Measurements from ENCODE around the gene SORCS3.

The SORCS3 gene

DNA sequence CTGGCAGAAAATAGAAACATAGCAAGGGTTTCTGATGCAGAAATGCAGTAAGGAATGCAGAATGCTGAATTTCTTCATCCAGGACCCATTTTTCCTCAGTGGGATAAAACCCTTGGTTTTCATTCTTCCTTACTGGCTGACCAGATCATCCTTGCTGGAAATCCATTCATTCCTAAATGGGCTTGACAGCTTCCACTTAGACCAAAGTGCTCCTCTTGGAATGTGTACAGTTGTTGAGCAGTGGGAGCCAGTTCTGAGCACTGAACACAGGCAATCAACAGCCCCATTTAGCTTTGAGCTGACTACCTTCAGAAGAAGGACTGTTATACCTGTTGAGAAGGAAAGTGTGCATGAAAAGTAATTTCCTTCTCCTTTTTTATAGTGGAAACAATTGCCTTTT, 232.1 kb downstream of the SORCS3 start:
- no peak for DNase-seq

DNA sequence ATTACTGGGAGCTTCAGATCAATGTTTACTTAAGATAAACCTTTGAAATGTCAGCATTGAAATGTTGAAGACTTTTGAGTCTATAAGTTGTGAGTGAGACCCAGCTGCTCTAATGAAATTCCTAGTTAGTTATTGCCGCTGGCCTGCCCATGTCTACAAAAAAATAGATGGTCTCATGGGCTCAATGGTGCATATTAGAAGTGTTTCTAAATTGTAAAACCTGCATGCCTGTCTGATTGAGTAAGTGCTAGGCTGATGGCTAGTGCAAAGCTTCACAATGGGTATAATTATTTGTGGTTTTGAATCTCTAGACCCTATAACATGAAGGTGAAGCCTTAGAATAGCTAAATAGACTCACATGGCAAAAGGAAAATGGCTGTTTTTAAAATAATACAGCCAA, 234.5 kb downstream of the SORCS3 start:
- no peak for DNase-seq

DNA sequence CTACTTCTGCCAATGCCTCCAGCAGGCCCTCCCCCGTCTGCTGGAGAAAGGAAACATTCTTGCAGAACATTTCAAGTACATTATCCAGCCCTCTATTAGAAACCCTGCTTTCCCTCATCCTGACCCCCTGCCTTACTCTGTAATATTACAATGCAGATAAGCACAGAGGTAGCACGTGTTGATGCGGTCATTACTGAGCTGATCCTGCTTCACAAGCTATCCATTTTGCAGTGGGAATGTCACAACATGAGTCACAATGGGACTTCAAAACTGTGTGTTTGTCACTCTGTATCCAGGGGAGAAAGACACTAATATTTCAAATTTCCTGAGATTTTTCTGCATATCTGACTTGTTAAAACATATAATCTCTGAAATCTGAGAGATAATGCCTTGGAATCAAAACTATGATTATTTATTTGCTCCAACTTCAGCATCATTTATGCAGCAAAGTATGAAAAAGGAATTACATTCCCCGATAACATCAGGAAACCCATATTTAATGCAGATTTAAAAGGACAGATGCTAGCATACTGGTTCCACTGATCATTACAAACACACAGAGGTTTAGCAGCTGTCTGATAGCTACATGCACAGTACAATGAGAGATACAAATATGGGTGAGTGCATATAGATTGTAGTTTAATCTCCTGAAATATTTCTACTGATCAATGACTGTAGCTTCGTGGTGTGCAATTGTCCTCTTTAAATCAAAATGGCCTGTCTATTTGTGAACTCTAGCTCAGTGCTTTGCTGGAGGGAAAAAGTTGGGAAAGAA, 239.7 kb downstream of the SORCS3 start:
- no peak for DNase-seq

DNA sequence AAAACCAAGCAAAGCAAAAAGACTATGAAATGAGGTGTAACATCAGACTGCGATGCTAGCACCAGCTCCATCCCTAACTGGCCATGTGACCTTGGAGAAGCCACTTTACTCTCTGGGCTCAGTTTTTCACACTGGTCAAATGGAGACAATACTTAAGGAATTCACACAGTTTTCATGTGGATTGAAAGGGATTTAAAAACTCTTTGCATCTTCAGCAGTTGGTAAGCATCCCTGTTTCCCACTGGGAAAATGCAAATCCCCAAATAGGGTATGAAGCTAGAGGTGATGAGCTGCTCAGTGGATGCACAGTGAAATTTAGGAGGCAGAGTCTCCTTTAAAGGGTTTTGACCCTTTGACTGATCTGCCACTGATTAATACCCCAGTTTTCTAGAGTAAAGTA, 240.7 kb downstream of the SORCS3 start:
- no peak for DNase-seq

DNA sequence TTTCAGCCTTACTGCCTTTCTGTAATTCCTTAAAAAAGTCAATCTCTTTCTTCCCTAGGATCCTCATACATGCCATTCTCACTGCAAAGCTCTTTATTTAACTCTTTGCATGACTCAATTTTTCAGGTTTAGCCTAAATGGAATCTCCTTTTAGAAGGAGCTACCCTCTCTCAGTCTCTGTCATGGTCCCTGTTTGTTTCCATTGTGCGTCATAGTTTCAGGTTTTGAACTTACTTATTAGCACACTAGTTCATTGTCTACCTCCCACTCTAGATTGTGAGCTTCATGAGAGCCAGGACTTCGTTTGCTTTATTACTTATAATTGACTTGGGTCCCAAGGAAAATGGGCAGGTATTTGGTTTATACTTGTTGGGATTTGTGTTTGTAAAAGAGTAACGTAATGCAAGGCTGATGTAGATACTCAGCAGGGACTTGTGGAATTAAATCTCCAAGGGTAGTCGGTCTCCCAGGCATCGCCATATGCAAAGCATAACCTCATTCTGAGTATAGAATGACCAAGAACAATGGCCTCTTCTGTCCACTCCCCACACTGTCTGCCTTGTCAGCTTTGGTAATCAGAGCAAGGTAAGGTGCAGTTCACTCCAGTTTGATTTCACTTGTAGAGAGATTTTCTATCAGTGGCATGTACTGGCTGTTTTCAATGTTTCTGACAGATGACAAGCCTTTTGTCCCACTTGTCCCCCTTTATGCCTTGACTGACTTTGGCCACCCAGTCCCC, 252.0 kb downstream of the SORCS3 start:
- DNase-seq, result no peak

DNA sequence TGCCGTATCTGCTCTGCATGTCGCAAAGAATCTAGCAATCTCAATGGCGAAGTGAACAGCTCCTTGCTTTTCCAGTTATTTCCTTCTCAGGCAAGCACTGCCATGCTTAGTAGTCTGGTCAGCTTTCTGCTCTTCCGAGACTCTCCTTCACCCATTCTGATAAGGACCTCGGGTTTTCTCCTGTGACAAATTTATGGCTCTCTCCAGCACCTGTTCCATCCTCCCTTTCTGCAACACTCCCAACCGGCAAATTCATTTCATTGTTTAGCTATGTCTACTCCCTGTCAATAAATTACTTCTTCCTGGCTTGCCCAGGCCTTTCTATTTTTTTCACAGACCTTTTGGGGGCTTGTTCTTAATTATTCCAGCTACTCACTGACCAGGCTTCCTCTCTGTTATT, 252.6 kb downstream of the SORCS3 start:
- no peak for DNase-seq

DNA sequence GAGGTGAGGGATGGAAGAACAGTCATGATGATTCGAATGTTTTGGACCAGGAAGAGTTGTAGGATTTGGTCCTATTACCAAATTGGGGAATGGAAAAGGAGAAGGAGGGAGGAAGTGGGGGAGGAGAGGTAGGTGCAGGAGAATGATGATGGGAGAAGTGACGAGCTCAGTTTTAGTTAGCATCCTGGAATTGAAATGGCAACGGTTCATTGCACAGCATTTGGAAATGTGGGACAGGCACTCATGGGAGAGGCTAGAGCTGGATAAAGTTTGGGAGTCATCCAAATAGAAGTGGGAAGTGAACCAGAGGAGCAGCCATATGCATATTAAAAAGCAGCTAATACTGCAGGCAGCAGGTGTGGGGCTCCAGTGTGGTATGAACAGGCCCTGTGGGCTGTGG, 253.6 kb downstream of the SORCS3 start:
- no peak for DNase-seq

DNA sequence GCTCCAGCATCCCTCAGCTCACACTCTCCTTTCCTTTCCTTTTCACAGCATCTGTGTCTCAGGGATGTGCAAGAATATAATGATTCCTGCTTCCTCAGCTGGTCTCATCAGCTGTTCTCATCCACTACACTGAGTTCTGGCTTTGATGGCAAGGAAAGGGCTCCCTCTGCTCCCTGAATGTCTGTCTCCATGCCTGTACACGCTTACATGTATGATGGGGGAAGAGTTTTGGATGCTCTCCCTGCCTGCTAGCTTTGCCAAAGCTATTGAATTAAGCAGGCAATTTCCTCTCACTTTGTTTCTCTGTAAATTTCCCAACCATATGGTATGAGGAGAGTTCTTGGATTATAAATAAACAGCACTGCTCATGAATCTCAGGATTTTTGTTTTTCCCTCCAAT, 254.5 kb downstream of the SORCS3 start:
- no peak for DNase-seq

DNA sequence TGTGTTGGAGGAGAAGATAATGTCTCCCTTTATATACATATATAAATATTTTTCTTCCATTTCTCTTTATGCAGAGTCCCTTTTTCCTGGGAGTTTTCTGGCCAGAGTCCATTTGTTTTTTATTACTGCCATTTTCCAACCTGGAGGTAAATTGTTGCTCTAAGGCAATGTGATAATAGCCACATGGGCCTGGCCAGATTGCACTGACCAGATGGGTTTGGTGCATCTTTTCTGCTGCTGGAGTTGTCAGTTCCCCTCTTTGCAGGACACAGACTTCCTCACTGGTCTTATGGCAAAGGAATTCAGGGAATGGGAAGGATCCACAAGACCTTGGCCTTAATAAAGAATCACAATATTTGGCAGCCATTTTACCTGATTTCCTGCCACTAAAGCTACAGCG, 254.9 kb downstream of the SORCS3 start:
- no peak for DNase-seq

DNA sequence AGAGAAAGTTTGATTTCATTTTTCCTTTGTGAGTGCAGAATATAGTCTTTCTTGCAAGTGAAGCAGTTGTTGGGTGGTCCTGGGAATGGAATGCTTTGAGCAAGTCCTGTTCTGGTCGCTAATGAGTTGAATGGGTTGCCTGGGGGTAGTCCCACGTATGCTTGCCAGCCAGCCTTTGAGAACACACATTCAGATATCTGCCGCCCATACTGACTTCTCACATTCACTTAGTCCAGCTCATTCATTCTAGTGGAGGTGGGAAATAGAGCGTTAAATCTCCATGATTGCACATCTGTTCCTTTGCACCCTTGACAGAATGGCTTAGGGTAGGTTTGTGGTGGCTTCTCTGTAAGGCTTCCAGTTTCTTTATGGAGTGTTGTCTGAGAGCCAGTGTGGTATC, 256.6 kb downstream of the SORCS3 start:
- DNase-seq, result no peak

DNA sequence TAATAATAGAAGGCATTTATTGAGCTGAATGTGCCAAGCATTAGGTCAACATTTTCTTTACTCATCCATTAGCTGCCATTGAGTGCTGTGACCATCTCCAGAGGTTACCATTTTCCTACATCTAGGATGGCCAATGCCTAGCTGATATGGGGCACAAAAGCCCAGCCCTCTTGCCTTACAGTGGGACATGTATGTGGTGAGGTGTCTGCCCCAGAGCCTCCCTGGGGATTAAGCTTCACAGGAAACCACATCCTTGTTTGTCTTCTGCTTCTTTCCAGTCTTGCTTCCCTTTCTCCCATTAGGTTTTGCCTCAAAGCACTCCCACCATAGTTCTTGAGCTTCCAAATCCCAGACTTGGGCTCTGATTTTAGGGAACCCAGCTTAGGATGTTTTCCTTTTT, 258.7 kb downstream of the SORCS3 start:
- DNase-seq, result no peak

DNA sequence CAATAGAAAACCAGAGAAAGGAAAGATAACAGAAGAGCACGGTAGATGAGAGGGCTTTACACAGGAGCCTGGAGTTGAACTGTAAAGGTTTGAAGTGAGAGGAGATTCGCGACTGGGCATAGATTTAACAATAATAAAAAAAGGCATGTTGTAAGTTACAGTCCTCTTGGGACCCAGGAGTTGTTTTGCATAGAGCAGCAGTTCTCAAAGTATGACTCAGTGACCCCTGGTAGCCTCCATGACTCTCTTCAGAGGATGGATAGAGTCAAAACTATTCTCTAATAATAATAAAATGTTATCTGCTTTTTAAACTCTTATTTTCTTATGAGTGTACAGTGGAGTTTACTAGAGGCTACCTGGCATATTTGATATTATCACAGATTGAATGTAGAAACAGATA, 262.3 kb downstream of the SORCS3 start:
- DNase-seq, result no peak

DNA sequence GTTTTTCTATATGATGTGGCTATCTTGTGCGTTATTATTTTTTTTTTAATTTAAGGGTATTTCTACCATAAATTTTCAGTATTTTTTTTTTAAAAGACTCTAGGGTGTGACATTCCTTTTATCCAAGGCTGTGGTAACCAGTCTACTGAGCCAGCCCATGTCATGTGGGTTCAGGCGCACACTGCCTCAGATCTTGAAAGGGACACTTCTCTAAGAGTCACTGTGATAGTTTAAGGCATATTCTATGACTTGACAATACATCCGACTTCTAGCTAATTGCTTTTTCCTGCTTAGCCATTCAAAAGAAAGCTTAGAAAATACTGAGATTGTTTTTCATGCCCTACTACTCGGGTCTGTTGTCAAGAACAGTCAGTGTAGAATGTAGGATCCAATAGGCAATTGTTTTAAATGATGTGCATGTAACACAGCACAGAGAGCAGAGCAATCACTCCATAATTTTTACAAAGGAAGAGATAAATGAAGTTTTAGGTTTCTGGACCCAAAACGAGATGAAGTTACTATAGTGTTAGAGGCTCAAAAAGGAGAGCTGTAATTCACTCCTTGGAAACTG, 263.7 kb downstream of the SORCS3 start:
- DNase-seq, result no peak

DNA sequence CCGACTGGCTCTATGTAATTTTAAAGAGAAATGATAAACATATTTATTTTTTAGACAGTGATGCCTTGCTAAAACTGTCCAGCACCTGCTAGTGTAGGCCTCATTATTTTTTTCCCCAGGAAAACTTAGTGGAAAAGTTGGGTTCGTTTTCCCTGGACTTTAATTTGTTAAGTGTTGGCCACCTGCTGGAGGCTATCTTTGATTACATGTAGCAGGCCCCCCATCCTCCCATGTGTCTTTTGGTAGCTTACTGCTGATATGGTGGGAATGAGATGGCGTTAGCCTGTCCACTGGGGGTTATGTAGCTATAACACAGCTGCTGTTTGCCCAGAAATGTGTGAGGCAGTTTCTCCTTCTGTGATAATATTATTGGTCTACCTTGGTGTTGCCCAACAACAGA, 265.0 kb downstream of the SORCS3 start:
- no peak for DNase-seq

DNA sequence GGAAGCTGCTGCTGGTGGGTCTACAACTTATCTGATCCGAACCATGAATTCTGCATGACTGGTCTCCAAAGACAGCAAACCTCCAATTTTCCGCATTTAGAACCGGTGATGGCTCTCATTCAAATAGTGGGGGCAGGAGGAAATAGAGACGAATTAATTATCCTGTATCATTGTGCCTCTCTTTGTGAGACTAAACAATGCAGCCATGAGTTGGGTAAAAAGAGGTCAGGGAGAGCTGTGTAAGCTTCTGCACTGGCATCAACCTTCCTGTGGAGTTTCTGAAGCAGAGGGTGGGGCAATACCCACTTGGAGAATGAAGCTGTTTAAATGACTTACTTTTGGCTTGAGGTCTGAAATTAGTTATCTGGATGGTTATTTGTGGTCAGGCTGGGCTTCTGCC, 266.4 kb downstream of the SORCS3 start:
- DNase-seq, result no peak

DNA sequence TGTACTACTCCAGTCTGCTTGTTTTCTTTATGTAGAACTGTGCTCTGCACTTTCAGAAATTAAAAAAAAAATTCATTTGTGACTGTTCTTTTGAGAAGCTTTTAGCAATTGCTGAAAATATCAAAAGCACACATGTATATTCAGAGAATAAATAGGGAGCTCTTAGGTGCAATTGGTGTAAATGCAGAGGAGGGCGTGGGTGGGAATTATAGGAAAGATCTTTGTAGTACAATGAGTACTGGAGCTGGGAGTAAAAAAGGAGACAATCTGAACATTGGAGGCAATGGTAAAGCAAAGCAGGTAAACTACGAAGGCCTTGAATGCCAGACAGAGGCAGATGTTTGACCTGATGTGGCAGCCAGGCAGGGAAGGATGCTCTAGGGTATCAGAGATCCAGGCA, 267.5 kb downstream of the SORCS3 start:
- DNase-seq, result no peak

DNA sequence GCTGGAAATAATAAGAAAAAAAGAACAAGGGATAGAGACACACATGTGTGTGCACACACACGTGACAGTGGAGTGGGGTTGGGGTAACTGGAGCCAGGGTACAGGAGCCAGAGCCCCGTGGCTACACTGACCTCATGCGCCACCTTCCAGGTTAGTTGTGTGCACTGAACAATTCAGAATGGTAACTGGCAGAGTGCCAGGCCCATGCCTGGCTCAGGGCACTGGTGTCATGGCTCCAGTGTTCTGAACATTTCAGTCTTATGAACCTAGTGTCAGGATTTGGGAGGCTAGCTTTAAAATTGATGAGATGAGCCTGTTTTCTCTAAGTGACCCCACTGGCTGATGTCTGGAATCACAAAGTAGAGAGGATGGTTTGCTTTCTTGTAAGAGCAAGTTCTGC, 269.6 kb downstream of the SORCS3 start:
- DNase-seq, result no peak

DNA sequence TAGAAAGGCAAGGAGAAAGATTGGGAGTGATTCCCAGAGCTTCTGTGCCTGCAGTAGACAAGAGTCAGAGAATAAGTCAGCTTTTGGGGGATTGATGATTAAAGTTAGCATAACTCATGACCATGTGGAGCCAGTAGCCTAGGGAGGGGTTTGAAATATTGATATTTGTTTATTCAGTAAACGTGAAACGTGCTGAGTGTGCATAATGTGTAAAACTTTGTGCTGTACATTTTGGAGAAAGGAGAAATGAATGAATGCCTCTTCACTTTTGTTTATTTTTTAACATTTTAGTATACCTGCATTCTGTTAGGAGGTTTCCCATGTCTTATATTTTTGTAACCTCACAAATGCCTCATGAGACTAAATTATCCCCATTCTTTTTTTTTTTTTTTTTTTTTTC, 272.3 kb downstream of the SORCS3 start:
- DNase-seq, result no peak

DNA sequence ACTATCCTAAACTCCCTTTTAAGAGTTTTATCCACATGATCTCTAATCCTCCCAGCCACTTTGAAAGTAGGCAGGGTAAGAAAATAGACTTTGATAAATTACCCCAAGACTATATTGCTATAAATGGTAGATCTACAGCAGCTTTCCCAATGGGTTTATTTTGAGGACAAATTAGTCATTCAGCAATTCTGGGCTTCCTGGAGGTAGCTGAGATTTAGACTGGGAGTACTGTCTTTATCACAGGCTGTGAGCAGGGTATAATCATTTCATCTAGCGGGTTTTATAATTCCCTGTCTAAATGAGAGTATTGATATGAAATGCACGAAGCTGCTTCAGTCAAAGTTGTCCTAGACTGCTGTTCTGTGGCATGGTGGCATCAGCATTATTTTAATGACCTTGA, 279.4 kb downstream of the SORCS3 start:
- no peak for DNase-seq

DNA sequence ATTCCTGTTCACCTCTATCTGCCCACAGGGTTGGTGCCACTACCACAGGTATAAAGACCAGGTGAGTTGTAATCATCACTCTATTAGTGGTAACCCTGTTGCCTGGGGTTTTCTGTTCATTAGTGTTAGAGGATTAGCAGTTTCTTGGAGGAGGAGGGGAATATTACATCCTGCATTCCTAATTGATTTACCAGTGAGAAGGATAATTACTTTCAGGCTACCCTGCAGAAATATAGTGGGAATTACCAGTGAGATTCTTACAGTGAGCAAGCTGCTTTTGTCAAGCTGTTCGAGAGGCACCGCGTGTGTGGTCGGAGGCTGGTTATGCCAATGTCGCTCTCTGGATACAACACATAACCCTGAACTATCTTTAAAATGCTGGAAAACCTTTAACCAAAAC, 280.7 kb downstream of the SORCS3 start:
- DNase-seq, result no peak

DNA sequence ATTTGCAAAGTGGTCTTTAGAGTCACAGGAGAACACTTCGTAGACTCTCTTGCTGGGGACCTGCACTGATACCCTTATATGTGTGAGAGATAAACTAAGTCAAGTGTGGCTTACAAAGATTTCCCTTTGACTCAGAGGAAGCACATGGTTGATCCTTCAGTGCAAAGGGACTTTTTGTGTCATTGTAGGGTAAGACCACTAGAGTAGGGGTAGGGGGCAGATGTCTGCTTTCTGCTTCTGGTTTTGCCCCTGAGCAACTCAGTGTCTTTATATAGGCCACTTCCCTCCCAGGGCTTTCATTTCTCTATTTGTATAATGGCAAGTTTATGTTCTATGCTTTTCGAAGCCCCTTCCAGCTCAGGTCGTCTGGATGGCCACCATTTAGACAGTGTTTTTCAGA, 281.7 kb downstream of the SORCS3 start:
- no peak for DNase-seq

DNA sequence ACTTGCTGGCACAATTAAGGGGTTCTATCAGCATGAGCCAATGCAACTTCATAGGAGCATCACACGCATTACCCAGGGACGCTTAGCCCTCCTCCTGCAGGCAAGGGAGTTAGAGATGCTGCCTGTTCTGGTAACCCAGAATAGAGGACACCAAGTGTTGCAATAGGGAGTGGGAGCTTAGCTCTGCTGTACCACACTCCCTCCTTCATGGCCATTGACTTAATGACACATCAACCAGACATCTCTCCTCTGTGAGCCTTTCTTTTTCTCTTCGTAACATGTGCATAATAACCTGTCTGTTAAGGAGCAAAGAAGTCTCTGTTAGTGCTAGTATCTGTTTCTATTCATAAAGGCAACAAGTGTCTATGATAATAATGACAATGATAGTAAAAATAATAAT, 282.4 kb downstream of the SORCS3 start:
- no peak for DNase-seq

DNA sequence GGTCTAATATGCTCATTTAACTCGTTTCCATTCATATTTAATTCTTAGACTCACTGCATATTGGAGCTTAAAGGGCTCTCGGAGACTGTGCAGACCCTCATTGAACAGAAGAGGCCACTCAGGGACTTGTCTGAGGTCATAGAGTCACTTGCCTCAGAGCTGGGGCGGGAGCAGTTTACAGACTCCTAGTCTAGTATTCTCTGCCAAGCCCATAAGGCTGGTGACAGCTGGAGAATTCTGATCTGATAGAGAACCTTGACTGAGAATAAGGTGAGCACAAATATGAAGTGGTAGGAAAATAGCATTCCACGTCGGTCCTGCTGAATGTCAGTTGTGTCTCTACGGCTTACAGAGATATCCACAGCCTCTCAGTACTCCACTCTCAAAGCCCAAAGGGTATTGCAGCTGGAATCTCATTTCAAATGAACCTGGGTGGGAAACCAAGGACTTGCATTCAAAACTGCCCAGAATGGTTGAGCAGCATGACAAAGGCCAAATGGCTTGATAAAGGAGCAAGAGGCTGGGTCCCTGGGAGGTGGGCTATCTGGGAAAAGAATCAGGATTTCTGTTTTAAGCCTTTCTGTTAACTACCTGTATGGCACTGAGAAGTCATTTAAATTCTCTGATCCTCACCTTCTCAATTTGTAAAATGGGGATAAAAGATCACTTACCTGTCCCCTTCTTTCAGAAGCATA, 283.2 kb downstream of the SORCS3 start:
- no peak for DNase-seq
